CD4-positive, alpha-beta T cell treated with Interferon alpha-2 for 1 hour (primary cell): Measurements from ENCODE around the gene MRPL4.
"Not testable (repeated sequence)": the region's sequence is repeated elsewhere in the genome, so short reads cannot be mapped to it uniquely, and the experiment has no call there.

Experiments used
- DNase-seq, 2 donors: peaks; one replicate each; pipeline ENCODE4 v3.0.0-alpha.2; 2020 to 2022

MRPL4 gene

DNA sequence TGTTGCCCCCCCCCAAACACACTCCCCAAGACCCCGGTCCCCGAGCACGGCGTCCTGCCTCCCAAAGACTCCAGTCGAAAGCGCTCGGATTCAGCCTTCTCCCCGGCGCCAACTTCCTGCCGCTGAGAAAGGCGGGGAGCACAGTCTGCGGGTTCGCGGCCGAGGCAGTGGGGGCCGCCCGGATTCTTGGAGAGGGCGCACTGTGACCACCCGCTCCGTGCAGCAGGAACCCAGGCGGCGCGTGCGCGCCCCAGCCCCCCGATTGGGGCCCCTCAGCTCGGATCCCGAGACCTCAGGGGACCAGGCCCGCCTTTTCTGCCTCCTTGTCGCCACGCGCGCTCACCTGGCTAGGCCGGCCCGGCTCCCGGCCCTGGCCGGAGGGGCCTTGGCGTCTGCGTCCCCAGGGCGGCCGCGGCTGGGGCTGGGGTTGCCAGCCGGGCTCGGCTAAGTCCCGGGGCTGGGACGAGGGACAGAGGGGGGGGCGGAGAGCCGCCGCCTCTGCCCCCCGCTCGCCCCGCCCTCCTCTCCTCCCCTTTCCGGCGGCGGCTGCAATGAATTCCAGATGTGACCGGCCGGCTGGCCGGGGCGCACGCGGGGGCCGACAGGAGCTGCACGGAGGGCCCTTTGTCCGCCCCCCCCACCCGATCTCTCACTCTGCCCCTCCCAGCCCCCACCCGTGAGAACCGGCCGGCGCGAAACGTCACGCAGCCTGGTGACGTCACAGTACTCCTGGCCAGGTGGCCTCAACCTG is 21.0 kb upstream of the MRPL4 start, which contains the start of gene S1PR2:
TSS of gene S1PR2 (minus strand) at position 471 of the 751 bp plus-strand sequence. CDS start 6,426 bp downstream, outside the sequence.
- DNase-seq = peak; percentile 83 to 87

DNA sequence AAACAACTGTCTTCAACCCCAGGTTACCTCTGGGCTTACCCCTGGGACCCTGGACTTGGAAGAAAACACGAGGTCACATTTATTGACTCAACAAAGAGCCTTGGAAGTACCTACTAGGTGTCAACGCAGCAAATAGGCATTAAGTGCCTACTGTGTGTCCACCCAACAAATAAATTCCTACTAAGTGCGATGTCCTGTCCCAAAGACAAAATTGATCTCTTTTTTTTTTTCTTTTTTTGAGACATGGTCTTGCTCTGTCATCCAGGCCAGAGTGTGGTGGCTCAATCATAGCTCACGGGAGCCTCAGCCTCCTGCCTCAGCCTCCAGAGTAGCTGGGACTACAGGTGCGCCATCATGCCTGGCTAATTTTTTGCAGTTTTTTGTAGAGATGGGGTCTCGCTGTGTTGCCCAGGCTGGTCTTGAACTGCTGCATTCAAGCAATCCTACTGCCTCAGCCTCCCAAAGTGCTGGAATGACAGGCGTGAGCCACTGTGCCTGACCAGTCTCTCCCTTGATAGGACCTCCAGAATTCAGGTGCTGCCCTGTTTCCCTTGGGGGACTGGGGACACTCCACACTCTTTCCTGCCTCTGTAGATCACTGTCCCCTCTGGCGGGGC is 20.3 kb upstream of the MRPL4 start:
- DNase-seq = no peak

DNA sequence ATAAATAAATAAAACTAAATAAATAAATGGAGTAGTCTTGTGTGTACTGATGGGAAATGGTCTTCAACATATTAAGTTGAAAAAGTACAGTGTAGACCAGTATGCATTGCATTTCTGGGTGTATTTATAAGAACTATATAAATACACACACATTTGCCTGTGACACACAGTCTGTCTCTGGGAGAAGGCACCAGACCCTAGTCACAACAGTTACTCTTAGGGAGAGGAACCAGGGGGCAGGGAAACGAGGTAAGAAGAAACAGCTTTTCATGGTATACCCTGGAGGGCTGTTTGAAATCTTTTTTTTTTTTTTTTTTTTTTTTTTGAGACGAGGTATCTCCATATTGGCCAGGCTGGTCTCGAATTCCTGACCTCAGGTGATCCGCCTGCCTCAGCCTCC is 18.1 kb upstream of the MRPL4 start:
- no peak for DNase-seq

DNA sequence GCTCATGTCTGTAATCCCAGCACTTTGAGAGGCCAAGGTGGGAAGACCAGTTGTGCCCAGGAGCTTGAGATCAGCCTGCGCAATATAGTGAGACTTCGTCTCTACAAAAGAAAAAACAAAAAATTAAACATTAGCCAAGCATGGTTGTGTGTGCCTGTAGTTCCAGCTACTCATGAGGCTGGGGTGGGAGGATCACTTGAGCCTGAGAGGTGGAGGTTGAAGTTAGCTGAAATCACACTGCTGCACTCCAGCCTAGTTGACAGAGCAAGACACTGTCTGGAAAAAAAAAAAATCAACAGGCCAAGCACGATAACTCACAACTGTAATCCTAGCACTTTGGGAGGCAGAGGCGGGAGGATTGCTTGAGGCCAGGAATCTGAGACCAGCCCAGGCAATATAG is 17.0 kb upstream of the MRPL4 start:
- DNase-seq = no peak

DNA sequence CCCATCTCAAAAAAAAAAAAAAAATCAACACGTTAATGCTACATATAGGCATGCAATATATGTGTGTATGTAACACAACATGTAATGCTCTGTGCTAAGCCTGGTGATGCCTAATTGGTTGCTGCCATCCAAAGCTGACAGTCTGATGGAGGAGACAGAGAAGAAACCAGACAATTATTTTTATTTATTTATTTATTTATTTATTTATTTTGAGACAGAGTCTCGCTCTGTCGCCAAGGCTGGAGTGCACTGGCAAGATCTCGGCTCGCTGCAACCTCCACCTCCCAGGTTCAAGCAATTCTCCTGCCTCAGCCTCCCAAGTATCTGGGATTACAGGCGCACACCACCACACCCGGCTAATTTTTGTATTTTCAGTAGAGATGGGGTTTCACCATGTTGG is 16.6 kb upstream of the MRPL4 start:
- DNase-seq = not testable (repeated sequence)

DNA sequence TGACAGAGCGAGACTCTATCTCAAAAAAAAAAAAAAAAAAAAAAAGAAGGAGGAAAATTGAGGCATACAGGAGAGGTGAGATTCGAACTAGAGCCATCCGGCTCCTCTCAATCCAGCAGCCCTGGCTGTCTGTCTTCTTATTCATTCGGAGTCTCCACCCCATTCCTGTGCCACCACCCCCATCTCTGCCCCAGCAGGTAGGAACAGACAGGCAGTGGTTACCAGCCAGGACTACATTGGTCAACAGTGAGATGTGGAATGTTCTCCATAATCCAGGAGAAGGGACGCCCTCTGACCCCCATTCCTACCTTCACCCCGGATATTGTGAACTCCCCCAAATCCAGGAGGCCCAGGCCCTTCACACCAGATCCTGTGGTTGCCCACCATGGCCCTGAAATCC is 14.3 kb upstream of the MRPL4 start:
- no peak for DNase-seq

DNA sequence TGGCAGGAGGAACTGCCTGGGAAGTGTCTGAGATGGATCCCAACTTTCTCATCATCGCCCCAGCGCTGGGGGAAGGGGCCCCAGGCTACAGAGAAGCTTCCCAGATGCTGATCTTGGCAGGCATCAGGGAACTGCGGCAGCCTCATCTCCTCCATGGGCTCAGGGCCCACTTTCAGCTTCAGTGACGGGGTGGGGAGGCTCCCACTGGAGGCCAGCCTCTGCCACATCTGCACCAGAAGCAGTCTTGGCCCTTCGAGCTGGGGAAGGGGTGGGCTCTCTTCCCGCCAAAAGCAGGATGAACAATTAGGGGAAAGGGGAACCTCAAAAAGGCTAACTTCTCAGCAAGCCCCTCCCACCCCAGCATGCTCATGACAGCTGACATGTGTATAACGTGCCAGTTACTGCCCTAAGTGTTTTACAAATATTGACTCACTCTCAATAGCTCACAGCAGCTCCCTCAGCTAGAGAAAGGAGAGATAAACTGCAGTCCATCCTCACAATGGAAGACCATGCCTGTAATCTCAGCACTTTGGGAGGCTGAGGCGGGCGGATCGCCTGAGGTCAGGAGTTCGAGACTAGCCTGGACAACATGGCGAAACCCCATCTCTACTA is 13.7 kb upstream of the MRPL4 start:
- DNase-seq = peak in 1 of 2 donors; percentile 22

DNA sequence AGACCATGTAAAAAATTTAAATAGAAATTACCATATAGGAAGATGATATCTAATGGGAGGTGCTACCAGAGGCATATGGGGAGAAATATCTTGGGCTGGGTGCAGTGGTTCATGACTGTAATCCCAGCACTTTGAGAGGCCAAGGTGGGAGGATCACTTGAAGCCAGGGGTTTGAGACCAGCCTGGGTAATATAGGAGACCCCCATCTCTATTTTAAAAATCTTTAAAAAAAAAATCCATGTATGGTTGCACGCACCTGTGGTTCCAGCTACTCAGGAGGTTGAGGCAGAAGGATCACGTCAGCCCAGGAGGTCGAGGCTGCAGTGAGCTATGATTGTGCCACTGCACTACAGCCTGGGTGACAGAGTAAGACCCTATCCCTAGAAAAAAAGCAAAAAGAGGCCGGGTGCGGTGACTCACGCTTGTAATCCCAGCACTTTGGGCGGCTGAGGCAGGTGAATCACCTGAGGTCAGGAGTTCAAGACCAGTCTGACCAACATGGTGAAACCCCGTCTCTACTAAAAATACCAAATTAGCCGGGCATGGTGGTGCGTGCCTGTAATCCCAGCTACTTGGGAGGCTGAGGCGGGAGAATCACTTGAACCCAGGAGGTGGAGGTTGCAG is 10.1 kb upstream of the MRPL4 start:
- DNase-seq = not testable (repeated sequence)

DNA sequence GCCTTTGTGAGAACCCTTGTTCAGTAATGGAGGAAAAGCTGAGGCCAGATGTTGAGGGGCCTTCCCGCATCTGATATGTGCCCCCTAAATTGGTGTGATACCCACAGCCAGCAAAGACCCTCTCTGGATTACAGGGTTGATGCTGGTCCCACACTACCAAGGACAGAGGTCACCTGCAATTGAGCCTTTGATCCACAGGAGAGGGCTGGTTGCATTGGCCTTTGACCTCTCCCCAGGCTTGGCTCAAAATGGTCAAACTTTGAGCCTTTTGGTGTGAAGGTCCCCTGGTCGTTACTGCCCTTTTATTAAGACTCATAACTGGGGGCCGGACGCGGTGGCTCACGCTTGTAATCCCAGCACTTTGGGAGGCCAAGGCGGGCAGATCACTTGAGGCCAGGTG is 8.4 kb upstream of the MRPL4 start:
- no peak for DNase-seq

DNA sequence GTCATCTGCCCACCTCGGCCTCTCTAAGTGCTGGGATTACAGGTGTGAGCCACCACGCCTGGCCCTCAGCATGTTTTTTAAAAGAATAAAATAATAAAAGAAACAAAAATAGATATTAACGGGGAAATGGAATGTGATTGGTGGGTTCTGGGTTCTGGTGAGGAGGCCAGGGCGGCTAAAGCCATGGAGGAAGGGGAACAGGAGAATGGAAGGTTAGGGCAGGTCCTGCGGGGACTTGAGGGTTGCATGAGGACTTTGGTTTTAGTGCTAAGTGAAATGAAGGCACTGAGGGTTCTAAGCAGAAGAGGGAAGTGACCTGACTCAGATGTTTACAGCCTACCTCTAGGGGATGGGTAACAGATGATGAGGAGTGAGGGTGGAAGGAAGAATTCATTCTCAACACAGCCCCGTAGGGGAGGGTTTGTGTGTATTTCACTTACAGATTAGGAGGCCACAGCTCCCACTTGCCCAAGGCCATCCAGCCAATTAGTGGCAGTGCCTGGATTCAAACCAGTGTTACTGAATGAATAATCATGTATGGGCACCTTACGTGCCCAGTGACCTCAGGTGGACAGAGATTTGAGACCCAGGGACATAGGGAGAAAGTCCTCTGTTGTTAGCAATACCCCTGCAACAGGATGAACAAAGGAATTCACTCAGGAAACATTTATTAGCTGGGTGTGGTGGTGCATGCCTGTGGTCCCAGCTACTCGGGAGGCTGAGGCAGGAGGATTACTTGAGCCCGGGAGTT is 6.7 kb upstream of the MRPL4 start:
- DNase-seq = no peak

DNA sequence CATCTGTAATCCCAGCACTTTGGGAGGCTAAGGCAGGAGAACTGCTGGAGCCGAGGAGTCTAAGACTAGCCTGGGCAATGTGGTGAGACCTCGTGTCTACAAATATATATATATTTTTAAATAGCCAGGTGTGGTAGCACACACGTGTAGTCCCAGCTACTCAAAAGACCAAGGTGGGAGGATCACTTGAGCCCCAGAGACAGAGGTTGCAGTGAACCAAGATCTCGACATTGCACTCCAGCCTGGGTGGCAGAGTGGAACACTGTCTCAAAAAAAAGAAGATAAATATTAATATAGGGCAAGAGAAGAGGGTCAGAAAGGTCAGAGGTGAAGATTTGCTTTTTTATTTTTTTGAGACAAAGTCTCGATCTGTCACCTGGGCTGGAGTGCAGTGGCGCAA is 5.5 kb upstream of the MRPL4 start:
- no peak for DNase-seq

DNA sequence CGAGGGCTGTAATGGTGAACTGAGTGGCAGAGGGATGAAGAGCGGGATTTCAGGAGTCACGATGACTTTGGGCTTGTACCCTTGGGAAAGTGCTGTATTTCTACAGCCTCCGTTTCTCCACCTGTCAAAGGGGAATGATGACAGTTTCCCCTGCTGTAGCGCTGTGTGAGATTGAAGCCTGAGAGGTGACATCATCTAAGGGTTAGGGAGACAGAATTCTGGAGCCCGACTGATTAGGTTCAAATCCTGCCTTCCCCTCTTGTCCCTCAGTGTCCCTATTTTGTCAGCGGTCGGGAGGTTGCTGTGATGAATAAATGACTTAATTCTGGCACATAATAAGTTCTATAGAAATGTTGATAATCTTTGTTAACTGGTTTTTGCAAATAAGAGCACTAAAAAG is 693 bp downstream of the MRPL4 start:
- DNase-seq = no peak

DNA sequence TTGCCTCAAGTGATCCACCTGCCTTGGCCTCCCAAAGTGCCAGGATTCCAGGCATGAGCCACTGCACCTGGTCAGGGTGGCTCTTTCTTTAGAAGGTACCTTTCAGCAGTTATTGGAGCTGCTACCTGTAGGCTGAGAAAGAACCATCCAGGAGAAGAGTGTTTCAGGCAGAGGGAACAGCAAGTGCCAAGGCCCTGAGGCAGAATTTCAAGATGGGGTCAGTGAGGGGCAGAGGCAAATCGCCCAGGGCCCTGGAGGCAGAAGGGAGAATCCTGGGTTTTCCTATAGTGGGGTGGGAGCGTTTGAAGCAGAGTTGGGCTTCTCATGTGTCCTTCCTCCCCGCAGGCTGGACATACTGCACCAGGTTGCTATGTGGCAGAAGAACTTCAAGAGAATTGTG is 2.2 kb downstream of the MRPL4 start:
- no peak for DNase-seq

DNA sequence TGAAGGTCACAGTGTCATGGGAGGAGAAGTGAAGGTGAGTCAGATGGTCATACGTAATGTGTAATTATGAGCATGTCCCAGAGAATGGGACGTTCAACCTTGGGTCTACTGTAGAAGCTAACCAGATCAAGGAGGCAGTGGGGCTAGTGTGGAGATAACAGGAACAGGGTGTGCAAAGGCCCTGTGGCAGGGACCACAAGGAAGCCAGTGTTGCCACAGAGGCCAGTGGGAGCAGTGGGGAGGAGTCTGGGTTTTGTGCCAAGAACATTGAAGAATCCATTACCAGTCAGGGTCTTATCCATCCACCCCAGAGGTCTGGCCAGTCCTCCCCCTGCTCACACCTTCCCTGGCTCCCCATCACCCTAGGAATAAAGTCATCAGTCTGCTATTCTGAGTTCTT is 3.3 kb downstream of the MRPL4 start:
- DNase-seq = no peak

DNA sequence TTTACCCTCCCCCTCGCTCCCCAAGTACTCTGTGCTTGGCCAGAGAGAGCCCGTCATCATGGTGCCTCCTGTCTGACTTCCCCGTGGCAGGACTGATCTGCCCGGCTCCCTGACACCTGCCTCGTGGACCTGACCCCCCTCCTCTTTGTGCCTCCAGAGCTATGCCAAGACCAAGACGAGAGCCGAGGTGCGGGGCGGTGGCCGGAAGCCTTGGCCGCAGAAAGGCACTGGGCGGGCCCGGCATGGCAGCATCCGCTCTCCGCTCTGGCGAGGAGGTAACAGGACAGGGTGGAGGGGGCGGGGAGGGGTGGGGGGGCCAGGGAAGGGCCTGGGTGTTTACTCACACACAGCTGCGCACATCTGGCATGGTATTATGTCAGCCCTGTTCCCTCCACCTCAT is 4.5 kb downstream of the MRPL4 start:
- DNase-seq = no peak

DNA sequence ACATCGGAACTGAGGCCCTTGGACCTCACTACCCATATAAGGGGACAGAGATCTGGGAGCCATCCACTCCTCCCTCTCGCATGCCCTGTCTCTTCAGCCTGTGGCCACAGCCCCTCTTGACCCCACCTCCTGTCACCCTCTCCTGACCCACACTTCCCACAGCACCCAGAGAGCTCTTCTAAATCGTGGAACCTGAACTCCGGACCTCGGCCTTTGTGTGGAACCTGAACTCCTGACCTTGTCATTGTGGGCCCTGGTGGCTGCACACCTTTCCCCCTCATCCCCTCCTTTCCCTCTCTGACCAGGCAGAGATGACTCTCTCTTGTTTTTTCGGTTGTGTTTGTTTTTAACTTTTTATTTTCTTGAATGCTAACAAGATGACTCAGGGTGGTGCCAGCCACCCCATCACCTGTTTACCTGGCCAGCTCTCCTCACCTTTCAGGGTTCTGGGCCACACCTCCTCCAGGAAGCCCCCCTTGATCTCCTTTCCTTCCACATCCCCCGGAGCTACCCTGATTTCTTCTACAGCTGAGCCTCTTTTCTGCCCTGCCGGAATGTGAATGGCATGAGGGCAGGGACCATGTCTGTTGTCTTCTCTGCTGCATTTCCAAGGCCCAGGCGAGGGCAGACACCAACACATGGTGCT is 5.1 kb downstream of the MRPL4 start:
- DNase-seq = no peak

DNA sequence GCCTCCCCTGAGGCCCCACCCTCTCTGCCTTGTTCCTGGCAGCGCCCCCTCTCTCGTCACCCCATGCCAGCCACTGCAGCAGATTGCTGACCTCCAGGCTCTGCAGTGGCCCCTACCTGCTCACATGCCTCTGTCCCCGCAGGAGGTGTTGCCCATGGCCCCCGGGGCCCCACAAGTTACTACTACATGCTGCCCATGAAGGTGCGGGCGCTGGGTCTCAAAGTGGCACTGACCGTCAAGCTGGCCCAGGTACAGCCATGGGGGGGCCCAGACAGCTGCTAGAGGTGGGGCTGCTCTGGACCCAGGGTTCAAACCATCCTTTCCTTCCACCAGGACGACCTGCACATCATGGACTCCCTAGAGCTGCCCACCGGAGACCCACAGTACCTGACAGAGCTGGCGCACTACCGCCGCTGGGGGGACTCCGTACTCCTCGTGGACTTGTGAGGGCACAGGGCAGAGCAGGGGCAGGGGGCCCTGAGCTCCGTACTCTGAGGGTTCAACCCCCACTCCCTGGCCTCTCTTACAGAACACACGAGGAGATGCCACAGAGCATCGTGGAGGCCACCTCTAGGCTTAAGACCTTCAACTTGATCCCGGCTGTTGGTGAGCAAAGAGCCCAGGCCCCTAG is 6.2 kb downstream of the MRPL4 start:
- DNase-seq = no peak

DNA sequence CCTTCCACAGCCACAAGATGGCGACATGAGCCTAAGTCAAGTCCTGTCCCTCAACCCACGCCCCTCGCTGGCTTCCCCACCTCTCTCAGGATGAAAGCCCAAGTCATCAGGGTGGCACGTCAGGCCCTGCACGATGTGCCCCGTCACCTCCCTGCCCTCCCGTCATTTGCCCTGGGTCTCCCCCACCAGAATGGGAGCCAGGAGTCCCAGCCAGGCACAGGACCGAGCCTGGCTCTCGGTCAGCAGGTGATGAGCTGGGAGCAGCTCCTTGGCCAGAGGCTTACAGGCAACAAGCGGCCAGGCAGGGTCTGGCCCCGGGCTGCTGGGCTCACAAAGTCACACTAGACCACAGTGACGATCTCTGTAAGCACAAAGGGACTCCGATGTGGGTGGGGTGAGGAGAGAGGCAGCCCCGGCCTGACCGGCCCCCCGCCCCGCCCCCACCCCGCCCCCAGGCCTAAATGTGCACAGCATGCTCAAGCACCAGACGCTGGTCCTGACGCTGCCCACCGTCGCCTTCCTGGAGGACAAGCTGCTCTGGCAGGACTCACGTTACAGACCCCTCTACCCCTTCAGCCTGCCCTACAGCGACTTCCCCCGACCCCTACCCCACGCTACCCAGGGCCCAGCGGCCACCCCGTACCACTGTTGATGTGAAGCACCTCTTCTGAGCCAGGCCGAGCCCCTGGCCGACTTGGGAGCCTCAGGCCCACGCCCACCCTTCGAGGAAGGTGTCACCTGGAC is 7.3 kb downstream of the MRPL4 start:
- peak; percentile 90 to 92 for DNase-seq

DNA sequence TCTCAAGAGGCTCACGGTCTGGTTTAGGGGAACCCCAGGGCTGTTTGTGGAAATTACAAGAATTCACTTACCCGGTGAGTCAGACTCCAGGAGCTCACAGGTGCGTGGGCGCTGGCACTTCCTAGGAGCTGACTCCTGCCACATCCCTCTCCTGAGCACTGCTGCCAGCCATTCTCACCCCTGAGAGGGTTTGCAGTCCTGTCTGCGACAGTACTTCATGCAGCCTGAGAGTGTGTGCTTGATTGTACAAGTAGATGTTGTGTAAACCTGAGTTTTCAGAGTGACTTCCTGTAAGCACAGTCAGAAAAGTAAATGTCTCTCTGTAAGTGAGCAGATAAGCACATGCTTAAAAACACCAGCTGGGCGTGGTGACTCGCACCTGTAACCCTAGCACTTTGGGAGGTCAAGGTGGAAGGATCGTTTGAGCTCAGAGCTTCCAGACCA is 8.1 kb downstream of the MRPL4 start:
- no peak for DNase-seq

DNA sequence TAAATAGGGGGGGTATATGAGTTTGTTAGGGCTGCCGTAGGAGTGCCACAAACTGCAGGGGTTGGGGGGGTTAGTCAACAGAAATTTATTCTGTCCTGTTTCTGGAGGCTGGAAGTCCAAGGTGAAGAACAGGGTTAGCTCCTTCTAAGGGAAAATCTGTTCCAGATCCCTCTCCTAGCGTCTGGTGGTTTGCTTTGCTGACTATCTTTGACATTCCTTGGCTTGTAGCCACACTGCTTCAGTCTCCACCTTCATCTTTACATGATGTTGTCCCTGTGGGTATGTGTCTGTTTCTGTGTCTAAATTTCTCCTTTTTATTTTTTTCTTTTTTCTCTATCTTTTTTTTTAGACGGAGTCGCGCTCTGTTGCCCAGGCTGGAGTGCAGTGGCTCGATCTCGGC is 10.8 kb downstream of the MRPL4 start:
- DNase-seq = no peak

DNA sequence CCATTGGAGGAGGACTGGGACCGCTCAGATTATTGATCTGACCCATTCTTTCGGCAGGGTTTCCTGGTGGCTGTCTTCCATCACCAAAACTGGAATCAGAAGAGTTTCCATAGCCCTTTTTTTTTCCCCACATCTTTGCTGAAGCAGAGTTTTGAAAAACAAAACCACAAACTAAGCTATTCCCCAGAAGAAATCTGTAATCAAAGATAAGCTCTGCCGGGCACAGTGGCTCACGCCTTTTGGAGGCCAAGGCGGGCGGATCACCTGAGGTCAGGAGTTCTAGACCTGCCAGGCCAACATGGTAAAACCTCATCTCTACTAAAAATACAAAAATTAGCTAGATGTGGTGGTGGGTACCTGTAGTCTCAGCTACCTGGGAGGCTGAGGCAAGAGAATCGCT is 14.7 kb downstream of the MRPL4 start:
- DNase-seq = no peak
